Retinal pigment epithelial cell (primary cell): ENCODE results near the gene ZNF146.
"Not testable (repeated sequence)": the region's sequence is repeated elsewhere in the genome, so short reads cannot be mapped to it uniquely, and the experiment has no call there.

Experiments used
- DNase-seq: peaks from one replicate; pipeline ENCODE4 v3.0.0-alpha.2; 2010; ENCODE audit warnings: low read depth
- H3K4me3 ChIP-seq: 2 replicates; pipeline ENCODE4 v1.5.1; 2011; ENCODE audit warnings: mild to moderate bottlenecking, low read length, control low read depth, moderate library complexity
- TF ChIP-seq, protein P1 (sequence below): conservative IDR thresholded peaks from 2 replicates; pipeline ENCODE4 v1.5.1; 2011; ENCODE audit warnings: low read depth, low read length, control low read depth, inconsistent platforms

The ZNF146 gene

DNA sequence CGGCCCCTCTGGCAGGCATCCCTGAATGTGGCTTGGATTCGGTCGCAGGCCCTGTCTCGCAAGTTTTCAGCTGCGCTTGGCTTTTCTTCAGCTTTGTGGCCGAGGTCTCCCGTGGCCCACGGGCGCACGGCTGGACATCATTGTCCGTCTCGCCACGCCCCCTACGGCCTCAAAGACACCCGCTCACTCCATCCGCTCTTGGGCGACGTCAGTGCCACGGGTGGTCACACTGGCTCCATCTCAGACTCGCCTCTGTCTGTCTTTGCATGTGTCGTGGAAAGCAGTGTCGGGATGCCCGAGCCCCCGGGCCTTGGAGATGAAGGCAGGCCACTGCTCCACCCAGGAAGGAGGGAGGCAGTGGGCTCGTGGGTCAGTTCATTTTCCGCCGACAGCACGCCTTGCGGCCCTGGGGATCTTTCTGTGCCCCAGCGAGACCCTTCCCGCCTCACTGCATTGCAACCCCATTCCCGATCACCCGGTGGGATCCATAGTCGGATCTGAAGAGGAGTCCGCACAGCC lies 51.0 kb downstream of the ZNF146 start:
- TF ChIP-seq, protein P1, sequence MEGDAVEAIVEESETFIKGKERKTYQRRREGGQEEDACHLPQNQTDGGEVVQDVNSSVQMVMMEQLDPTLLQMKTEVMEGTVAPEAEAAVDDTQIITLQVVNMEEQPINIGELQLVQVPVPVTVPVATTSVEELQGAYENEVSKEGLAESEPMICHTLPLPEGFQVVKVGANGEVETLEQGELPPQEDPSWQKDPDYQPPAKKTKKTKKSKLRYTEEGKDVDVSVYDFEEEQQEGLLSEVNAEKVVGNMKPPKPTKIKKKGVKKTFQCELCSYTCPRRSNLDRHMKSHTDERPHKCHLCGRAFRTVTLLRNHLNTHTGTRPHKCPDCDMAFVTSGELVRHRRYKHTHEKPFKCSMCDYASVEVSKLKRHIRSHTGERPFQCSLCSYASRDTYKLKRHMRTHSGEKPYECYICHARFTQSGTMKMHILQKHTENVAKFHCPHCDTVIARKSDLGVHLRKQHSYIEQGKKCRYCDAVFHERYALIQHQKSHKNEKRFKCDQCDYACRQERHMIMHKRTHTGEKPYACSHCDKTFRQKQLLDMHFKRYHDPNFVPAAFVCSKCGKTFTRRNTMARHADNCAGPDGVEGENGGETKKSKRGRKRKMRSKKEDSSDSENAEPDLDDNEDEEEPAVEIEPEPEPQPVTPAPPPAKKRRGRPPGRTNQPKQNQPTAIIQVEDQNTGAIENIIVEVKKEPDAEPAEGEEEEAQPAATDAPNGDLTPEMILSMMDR: no peak
- H3K4me3 ChIP-seq: no peak overlapping the region
- DNase-seq: no peak

DNA sequence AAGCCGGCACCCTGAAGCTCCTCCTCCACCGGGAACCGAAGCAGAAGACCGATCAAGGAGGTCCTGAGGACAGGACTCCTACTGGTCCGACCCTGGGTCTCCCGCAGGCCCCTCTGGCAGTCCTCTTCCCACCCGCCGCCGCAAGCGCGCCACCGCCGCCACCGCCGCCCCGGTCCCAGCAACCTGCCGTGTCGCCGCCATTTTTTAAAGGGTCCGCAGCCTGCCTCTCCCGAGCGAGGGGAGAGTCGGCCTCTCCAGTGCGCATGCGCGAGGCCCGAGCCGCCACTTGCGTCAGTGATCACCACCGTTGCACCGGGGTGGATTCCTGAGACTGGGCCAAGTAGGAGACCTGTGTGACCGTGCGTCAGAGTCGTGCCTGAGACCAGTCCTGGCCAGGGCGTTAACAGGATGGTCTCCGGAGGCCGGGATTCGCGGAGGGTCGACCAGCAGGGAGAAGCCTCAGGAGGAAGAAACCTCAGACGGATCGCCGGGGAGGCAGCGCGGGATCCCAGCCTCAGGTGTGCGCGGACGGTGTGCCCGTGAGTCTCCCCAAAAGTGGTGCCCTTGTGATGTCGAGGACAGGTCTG lies 51.6 kb downstream of the ZNF146 start:
- DNase-seq: no peak
- no peak overlapping the region for H3K4me3 ChIP-seq
- TF ChIP-seq, protein P1: no peak

DNA sequence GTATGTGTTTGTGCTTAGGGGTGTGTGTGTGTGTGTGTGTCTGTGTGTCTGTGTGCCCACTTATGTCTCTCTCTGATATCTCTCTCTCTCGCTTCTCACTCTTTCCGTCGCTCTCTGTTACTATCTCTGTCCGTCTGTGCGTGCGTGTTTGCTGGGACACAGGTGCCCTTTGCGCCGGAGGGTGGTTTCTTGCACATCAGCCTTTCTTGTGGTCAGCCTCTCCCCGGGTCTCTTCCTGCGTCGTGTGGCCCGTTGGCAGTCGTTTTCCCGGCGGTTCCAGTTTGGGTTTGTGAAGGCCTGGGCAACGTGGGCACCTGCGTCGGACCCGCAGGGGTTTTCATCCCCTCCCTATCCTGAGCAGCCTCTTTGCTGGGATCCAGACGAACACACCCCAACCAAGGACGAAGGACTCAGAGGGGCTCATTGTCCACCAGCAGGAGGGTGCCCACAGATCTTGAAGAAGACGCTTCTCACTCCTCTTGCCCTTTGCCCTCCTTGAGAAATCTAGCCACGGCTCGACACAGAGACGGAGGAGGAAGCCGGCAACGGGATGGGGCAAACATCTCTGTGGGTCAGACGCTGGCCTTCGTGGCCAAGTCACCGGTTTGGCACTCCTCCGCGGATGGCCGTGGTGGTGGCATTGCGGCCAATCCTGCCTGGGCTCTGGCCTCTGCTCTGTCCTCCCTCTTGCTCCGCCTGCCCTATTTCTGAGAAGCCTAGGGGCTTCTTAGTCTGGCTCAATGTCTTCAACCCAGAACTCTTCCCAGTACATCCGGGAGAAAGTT lies 52.3 kb downstream of the ZNF146 start:
- no peak for DNase-seq
- H3K4me3 ChIP-seq: no peak overlapping the region
- TF ChIP-seq, protein P1: no peak

DNA sequence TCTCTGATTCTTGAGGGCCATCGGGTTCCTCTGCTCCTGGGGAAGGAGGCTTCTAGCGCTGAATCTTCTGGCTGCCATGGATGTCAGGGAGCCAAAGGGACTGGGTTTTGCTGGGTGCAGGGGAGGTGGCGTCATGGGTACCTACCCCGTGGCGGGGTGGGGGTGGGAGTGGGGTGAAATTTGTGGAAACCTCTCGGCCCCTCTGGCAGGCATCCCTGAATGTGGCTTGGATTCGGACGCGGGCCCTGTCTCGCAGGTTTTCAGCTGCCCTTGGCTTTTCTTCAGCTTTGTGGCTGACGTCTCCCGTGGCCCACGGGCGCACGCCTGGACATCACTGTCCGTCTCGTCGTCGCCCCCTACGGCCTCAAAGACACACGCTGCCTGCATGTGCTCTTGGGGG lies 53.2 kb downstream of the ZNF146 start:
- not testable (repeated sequence) for DNase-seq, H3K4me3 ChIP-seq

DNA sequence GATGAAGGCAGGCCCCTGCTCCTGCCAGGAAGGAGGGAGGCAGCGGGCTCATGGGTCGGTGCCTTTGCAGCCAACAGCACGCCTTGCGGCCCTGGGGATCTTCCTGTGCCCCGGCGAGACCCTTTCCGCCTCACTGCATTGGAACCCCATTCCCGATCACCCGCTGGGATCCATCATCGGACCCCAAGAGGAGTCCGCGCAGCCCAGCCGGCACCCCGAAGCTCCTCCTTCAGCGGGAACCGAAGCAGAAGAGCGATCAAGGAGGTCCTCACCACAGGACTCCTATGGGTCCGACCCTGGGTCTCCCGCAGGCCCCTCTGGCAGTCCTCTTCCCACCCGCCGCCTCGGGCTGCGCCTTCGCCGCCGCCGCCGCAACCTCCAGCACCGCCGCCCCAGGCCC lies 53.7 kb downstream of the ZNF146 start:
- H3K4me3 ChIP-seq, DNase-seq: not testable (repeated sequence)

DNA sequence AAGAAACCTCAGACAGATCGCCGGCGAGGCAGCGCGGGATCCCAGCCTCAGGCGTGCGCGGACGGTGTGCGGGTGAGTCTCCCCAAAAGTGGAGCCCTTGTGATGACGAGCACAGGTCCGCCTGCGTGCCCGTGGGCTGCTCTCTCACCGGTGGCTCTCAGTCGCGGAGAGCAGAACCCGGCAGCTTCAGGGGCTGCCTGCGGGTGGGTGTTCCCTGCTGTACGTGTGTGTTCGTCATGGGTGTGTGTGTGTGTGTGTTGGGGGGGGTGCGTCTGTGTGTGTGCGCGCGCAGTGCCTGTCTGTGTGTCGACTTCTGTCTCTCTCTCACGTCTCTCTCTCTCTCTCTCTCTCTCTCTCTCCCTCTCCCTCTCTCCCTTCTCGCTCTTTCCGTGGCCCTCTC lies 54.4 kb downstream of the ZNF146 start:
- DNase-seq, H3K4me3 ChIP-seq: not testable (repeated sequence)
